ENCODE data around the gene OLA1. TPM values are rescaled to one million over a fixed set of nuclear protein-coding genes. Genes with fewer than 3 reads are reported as not detected.

The OLA1 gene
- total RNA-seq, 1 donor from 2014 or later: 157 TPM

GRCh38 chr2:174236429-174236828 is 11.9 kb downstream of the OLA1 start:
- TF ChIP-seq CTCF (IDR thresholded peaks at IDR 0.05; ENCODE audit: insufficient read depth, low read length, poor library complexity, severe bottlenecking): no peak
- DNase-seq (ENCODE audit: low read depth): no peak
- Histone ChIP-seq H3K36me3 (ENCODE audit: control insufficient read depth, insufficient read depth, low read length) (no peaks in the 10 kb centered on the region), H3K27me3 (ENCODE audit: control insufficient read depth, insufficient read depth, low read length) (no peaks in the 10 kb centered on the region), H3K4me3 (ENCODE audit: low read depth, low read length) (no peak overlapping the region)

GRCh38 chr2:174235680-174236079 is 12.7 kb downstream of the OLA1 start:
- no peak overlapping the region for H3K4me3 ChIP-seq (ENCODE audit: low read depth, low read length)
- DNase-seq (ENCODE audit: low read depth): no peak

GRCh38 chr2:174233771-174234275 is 14.5 kb downstream of the OLA1 start:
- no peaks in the 10 kb centered on the region for H3K36me3 ChIP-seq (ENCODE audit: control insufficient read depth, insufficient read depth, low read length)
- DNase-seq (ENCODE audit: low read depth): no peak
- no peak for TF ChIP-seq CTCF (IDR thresholded peaks at IDR 0.05; ENCODE audit: insufficient read depth, low read length, poor library complexity, severe bottlenecking)
- H3K27me3 ChIP-seq (ENCODE audit: control insufficient read depth, insufficient read depth, low read length): no peaks in the 10 kb centered on the region
- H3K4me3 ChIP-seq (ENCODE audit: low read depth, low read length): no peak overlapping the region

More at GRCh38 chr2:174235680-174236079, 12.7 kb downstream of the OLA1 start:
- TF ChIP-seq CTCF (IDR thresholded peaks at IDR 0.05; ENCODE audit: insufficient read depth, low read length, poor library complexity, severe bottlenecking): no peak
- no peaks in the 10 kb centered on the region for H3K36me3 ChIP-seq (ENCODE audit: control insufficient read depth, insufficient read depth, low read length)
- no peaks in the 10 kb centered on the region for H3K27me3 ChIP-seq (ENCODE audit: control insufficient read depth, insufficient read depth, low read length)

GRCh38 chr2:174227748-174228147 is 20.6 kb downstream of the OLA1 start:
- no peak for DNase-seq (ENCODE audit: low read depth)
- Histone ChIP-seq H3K36me3 (ENCODE audit: control insufficient read depth, insufficient read depth, low read length) (no peaks in the 10 kb centered on the region), H3K4me3 (ENCODE audit: low read depth, low read length) (no peak overlapping the region), H3K27me3 (ENCODE audit: control insufficient read depth, insufficient read depth, low read length) (no peaks in the 10 kb centered on the region)
- TF ChIP-seq CTCF (IDR thresholded peaks at IDR 0.05; ENCODE audit: insufficient read depth, low read length, poor library complexity, severe bottlenecking): no peak

GRCh38 chr2:174224665-174225288 is 23.6 kb downstream of the OLA1 start:
- no peak for DNase-seq (ENCODE audit: low read depth)
- H3K27me3 ChIP-seq (ENCODE audit: control insufficient read depth, insufficient read depth, low read length): no peaks in the 10 kb centered on the region
- no peaks in the 10 kb centered on the region for H3K36me3 ChIP-seq (ENCODE audit: control insufficient read depth, insufficient read depth, low read length)
- no peak for TF ChIP-seq CTCF (IDR thresholded peaks at IDR 0.05; ENCODE audit: insufficient read depth, low read length, poor library complexity, severe bottlenecking)
- H3K4me3 ChIP-seq (ENCODE audit: low read depth, low read length): no peak overlapping the region

GRCh38 chr2:174224125-174224524 is 24.2 kb downstream of the OLA1 start:
- no peaks in the 10 kb centered on the region for H3K27me3 ChIP-seq (ENCODE audit: control insufficient read depth, insufficient read depth, low read length)
- TF ChIP-seq CTCF (IDR thresholded peaks at IDR 0.05; ENCODE audit: insufficient read depth, low read length, poor library complexity, severe bottlenecking): no peak
- no peak overlapping the region for H3K4me3 ChIP-seq (ENCODE audit: low read depth, low read length)
- no peak for DNase-seq (ENCODE audit: low read depth)
- H3K36me3 ChIP-seq (ENCODE audit: control insufficient read depth, insufficient read depth, low read length): no peaks in the 10 kb centered on the region

Measured in kidney epithelial cell (primary cell).